Right kidney (tissue), 9 donors: ENCODE measurements around the gene TSSK3.
A peak's percentile ranks its signal among the peaks of the same experiment; 100 is the strongest.

Source experiments
- DNase-seq: peaks from one replicate; pipeline ENCODE4 v3.0.0-alpha.2; 2016
- long read RNA-seq, 8 donors: transcript quantifications; one replicate each; lab custom pipeline, GENCODE V29; 2026

Gene TSSK3, protein sequence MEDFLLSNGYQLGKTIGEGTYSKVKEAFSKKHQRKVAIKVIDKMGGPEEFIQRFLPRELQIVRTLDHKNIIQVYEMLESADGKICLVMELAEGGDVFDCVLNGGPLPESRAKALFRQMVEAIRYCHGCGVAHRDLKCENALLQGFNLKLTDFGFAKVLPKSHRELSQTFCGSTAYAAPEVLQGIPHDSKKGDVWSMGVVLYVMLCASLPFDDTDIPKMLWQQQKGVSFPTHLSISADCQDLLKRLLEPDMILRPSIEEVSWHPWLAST
- long read RNA-seq, donor 1, result 0 reads
- long read RNA-seq, donor 2, result 0 reads
- long read RNA-seq, donor 3, partial matches to known transcripts, result 5 of 5 reads
- long read RNA-seq, donor 3, other reads (novel, unspliced or antisense), result 0 of 5 reads
- long read RNA-seq, donor 4, partial matches to known transcripts, result 0 of 1 reads
- long read RNA-seq, donor 4, other reads (novel, unspliced or antisense), result 0 of 1 reads
- long read RNA-seq, donor 5, result 0 reads
- long read RNA-seq, donor 6, result 0 reads
- long read RNA-seq, donor 7, result 0 reads
- long read RNA-seq, donor 8, result 0 reads

DNA sequence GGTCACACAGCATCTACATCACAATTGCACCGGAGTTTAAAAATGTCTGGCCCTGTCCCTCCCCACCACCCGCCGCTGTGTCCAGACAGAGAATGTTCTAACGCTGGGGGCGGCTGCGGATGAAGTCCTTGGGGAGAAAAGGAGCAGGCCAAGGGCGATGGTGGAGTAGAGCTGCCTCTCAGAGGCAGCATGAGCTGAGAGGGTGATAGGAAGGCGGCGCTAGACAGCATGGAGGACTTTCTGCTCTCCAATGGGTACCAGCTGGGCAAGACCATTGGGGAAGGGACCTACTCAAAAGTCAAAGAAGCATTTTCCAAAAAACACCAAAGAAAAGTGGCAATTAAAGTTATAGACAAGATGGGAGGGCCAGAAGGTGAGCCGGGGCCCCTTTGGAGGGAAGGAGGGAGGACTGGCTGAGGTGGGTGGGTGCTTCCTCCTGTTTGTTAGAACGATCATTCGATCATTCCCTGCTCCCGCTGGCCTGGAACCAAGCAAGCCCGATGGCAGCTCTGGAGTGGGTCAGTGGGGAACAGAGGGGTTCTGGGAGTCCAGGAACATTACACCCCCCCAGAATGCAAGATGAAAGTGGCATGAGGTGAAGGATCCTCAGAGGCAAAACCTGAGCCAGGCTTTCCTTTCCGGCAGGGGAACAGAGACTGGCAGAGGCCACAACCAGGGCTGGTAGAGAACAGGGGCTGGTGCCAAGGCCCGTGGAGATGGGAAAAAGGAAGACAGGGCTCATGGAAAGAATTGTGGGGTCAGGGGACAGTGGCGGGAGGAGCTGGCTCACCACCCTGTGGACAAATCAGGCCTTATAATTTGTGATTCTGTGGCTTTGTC is at the start of gene TSSK3, which contains the start of gene FAM229A:
Gene TSSK3, plus strand, starts transcription at position 66 of the 840 bp plus-strand sequence. Its CDS starts 163 bp downstream, at position 229.
Gene FAM229A, minus strand, starts transcription at position 12 of the 840 bp plus-strand sequence. CDS start 394 bp downstream, outside the sequence.
- DNase-seq, result no peak

DNA sequence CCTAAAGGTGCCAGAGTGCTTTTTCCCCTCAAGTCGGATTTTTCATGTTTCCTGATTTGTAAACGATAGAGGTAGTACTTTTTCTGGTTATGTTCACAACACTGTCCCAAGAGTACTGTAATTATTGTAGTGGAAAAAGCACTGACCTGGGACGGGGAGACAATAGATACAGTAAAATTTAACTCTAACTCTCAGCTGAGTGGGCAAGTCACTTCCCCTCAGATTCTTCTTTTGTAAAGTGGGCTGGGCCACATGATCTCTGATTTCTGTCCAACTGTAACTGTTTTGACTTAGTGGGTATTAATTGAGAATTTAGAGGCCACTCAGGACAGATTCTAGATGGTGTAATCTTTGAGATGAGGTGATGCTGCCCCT is 45.4 kb upstream of the TSSK3 start:
- DNase-seq, result no peak

DNA sequence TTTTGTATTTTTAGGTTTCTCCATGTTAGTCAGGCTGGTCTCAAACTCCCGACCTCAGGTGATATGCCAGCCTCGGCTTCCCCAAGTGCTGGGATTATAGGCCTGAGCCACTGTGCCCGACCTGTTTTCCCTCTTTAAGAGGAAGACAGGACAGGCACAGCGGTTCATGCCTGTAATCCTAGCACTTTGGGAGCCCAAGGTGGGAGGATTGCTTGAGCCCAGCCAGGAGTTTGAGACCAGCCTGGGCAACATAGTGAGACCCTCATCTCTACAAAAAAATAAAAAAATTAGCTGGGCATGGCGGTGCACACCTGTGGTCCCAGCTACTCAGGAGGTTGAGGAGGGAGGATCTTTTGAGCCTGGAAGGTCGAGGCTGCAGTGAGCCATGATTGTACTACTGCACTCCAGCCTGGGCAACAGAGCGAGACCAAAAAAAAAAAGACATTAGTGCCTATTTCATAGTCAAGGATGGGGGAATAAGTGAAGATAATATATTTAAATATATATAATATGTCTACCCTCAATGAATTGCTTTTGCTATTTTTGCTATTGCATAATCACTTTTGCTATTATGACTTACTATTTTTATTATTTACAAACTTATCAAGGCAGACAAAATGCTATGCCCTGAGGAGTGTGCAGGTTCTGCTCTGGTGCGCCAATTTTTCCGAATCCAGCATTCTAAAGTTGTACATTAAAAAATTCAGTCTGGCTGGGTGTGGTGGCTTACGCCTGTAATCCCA is 44.0 kb upstream of the TSSK3 start:
- no peak for DNase-seq

GRCh38 chr1:32321712-32322291 is 40.5 kb upstream of the TSSK3 start:
- no peak for DNase-seq

DNA sequence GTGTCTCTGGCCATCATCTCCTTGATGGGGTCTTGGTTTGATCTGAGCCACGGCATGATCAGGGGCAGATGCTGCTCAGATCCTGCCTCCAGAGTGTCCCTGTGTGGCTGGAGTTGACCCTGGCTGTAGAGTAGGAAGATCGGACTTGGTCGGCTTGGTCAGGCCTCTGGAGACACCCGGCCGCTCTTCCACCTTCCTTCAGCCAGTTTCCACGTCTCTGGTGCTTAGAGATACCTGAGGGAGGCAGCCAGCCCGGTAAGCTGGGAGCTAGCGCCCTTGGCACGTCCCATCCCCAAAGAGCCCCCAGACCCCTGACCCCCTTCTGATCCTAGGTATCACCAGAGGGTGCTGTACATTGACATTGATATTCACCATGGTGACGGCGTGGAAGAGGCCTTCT is 35.1 kb upstream of the TSSK3 start:
- no peak for DNase-seq

GRCh38 chr1:32329931-32330466 is 32.3 kb upstream of the TSSK3 start:
- DNase-seq, result no peak

GRCh38 chr1:32330558-32331151 is 31.7 kb upstream of the TSSK3 start:
- no peak for DNase-seq

- no peak for DNase-seq
These were observed 30.8 kb upstream of the TSSK3 start for GRCh38 chr1:32331549-32331948.

DNA sequence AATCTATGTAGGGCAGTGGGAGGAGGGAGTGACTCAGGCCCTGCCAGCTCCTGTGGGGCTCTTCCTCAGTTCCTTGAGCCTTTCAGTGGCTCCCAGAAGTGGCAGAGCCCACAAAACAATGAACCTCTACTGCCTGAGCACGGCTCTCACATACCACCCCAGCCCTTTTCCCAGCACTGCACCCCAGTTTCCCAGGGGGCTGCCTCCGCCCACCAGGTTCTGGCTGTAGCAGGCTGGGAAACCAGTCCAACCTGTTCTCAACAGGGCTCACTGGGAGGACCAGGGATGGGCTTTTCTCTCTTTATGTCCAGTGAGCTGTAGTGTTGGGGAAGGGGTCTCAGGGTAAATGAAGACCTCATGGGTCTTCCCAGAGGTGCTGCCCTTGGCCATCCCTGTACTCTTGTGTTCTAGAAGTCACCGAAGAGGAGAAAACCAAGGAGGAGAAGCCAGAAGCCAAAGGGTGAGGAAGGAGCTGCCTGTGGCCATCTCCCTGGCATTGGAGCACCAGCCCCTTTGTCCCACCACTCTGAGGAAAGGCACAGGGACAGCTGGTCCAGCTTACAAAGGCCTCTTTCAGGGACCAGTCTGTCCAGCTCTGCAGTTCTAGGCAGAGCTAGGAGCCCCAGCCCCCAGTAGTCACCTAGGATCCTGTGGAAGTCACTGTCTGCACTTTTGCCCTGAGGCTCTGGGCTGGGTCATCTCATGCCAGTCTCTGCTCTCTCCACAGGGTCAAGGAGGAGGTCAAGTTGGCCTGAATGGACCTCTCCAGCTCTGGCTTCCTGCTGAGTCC is 29.9 kb upstream of the TSSK3 start:
- DNase-seq, result no peak

DNA sequence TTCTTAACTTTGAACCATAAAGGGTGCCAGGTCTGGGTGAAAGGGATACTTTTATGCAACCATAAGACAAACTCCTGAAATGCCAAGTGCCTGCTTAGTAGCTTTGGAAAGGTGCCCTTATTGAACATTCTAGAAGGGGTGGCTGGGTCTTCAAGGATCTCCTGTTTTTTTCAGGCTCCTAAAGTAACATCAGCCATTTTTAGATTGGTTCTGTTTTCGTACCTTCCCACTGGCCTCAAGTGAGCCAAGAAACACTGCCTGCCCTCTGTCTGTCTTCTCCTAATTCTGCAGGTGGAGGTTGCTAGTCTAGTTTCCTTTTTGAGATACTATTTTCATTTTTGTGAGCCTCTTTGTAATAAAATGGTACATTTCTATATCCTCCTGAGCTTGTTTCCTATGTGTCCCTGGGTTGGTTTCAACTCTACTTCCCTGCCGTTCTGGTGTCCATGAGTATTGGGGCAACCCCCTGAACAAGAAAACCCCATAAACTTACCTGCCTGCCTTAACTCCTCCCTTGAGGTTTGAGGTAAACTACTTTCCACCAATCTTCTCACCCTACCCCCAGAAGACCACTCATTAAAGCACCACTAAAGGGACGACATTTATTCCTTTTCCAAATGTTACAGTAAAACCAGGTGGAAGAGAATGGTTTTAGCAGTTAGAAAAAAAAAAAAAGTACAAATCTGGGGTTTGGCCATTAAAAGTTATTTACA is 28.9 kb upstream of the TSSK3 start:
- DNase-seq, result no peak

DNA sequence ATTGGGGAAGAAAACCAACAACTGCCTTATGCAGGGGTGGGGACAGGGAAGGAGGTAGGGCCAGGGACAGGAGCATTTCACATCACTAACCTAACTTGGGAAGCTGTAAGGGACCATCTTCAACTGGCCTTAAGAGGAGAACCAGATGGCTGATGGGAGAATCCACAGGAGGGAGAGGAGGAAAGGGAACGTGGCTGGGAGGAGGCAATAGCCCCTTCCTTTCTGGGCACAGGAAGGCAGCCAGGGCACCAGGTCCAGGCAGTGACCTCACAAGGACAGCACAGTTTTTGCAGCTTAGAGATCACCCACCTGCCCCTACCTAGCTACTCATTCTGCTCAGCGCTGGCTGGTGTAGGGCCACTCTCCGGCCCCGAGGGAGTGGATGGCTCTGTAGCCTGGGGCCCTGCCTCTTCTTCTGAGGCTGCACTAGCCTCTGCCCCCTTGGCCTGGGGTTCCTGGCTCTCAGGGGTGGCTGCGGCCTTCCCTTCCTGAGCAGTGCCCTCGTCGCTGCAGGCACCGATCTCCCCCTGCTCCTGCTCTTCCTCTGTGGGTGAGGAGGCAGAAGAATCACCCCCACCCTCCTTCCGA is 28.0 kb upstream of the TSSK3 start:
- DNase-seq, result peak; percentile 31

- DNase-seq, result peak; percentile 78
These were observed 27.3 kb upstream of the TSSK3 start for GRCh38 chr1:32334864-32335534.

DNA sequence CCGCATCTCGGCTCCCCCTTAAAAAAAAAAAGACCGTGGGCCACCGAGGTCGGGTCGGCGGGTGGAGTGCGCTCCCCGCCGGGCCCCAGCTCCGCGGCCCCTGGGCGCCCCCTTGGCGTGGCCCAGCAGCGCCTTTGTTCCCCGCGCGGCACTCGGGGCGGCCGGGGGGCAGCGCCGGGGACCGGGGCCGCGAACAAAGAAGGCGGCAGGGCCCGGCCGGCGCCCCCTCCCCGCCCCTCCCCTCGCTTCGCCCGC is 26.9 kb upstream of the TSSK3 start:
- DNase-seq, result no peak

- DNase-seq, result peak; percentile 87
These were observed 26.3 kb upstream of the TSSK3 start, which contains the start of gene MARCKSL1 for GRCh38 chr1:32335790-32336590. MARCKSL1 (minus strand) TSS chr1:32336233; CDS start chr1:32336033, 200 bp downstream.

DNA sequence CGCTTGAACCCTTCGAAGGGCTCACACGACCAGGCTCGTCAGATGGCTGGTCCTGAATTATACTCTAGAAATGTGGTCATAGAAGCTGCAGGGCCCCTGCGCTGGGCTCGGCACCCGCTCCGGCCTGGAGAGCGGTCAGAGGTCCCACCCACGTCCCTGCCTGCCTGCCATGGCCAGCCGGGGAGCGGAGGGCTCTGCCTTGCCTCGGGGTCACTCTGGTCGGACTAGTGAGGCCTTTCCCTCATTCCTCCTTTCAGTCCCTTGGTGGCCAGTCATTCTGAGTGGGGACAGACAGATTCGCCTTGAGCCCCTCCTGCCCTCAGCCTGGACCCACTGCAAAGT is 25.8 kb upstream of the TSSK3 start:
- DNase-seq, result no peak

DNA sequence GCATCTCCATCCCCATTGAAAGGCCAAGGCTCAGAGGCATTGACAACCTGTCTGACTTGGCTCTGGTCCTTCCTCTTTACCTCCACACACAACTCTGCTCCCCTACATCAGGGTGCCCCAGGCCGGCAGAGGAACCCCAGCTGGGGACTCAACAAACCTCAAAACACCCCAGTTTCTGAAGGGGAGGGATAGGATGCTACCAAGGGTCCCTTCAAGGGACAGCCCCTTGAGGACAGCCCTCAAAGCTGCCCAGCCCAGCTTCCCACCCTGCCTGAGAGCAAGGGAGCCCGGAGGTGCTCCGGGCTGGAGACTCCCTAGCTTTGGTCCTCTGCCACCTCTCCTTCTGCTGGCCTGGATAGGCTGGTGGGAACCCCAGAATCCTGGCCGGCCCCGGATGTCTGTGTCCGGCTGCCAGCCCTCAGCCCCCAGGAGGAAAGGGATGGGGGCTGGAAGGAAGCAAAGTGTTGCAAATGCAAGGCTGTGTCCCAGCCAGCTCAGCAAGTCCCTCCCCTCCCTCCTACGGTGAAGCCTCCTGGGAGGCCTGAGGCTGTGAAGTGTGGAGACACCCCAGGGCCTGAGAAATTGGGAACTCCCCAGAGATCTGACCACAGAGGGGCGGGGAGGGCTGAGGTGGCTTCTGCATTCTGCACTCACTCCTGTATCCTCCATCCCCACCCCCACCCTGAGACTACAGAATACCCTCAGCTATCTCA is 25.2 kb upstream of the TSSK3 start:
- no peak for DNase-seq

- DNase-seq, result no peak
These were observed 24.3 kb upstream of the TSSK3 start for GRCh38 chr1:32337855-32338636.
